H9 (cell line): ENCODE results near the gene ZRANB1. TPM values are rescaled to one million over a fixed set of nuclear protein-coding genes. Genes with fewer than 3 reads are reported as not detected.
"Not testable (repeated sequence)": the region's sequence is repeated elsewhere in the genome, so short reads cannot be mapped to it uniquely, and the experiment has no call there.

Source experiments
- DNase-seq: peaks from one replicate; pipeline ENCODE4 v3.0.0-alpha.2; 2017
- H2AFZ ChIP-seq: one replicate; pipeline ENCODE4 v1.6.1; 2013; ENCODE audit warnings: mild to moderate bottlenecking, low read length, control low read depth, moderate library complexity
- H2AK5ac ChIP-seq: 2 replicates; pipeline ENCODE4 v1.6.1; 2013; ENCODE audit warnings: low read length, control low read depth, mixed read lengths; ENCODE audit not compliant: insufficient read length
- H2BK120ac ChIP-seq: one replicate; pipeline ENCODE4 v1.6.1; 2013; ENCODE audit warnings: low read depth, mild to moderate bottlenecking, low read length, control low read depth, inconsistent platforms; ENCODE audit not compliant: poor library complexity, severe bottlenecking
- H2BK12ac ChIP-seq: 2 replicates; pipeline ENCODE4 v1.6.1; 2013; ENCODE audit warnings: low read length, control low read depth, mixed read lengths, low read depth; ENCODE audit not compliant: insufficient read length
- H2BK15ac ChIP-seq: 2 replicates; pipeline ENCODE4 v1.6.1; 2013; ENCODE audit warnings: low read depth, low read length, control low read depth
- H2BK20ac ChIP-seq: one replicate; pipeline ENCODE4 v1.6.1; 2013; ENCODE audit warnings: low read depth, mild to moderate bottlenecking, low read length, control low read depth, inconsistent platforms; ENCODE audit not compliant: poor library complexity, severe bottlenecking
- H2BK5ac ChIP-seq: 2 replicates; pipeline ENCODE4 v1.6.1; 2013; ENCODE audit warnings: low read length, control low read depth, mixed read lengths; ENCODE audit not compliant: insufficient read length
- H3K14ac ChIP-seq: 2 replicates; pipeline ENCODE4 v1.6.1; 2013; ENCODE audit warnings: low read length, control low read depth; ENCODE audit not compliant: insufficient read depth
- H3K18ac ChIP-seq: 2 replicates; pipeline ENCODE4 v1.6.1; 2013; ENCODE audit warnings: low read depth, mild to moderate bottlenecking, mixed read lengths, low read length, control low read depth; ENCODE audit not compliant: insufficient read length
- H3K23ac ChIP-seq: 2 replicates; pipeline ENCODE4 v1.6.1; 2013; ENCODE audit warnings: low read length, control low read depth, mixed read lengths, low read depth; ENCODE audit not compliant: insufficient read length
- H3K23me2 ChIP-seq: 2 replicates; pipeline ENCODE4 v1.6.1; 2013; ENCODE audit warnings: low read depth, mild to moderate bottlenecking, mixed read lengths, low read length, control low read depth; ENCODE audit not compliant: insufficient read length, poor library complexity, severe bottlenecking
- H3K27ac ChIP-seq: 2 replicates; pipeline ENCODE4 v1.5.1; 2013; ENCODE audit warnings: low read length, control low read depth, mixed read lengths, low read depth; ENCODE audit not compliant: insufficient read length
- H3K27me3 ChIP-seq: 2 replicates; pipeline ENCODE4 v1.6.1; 2013; ENCODE audit warnings: low read length, control low read depth, inconsistent platforms; ENCODE audit not compliant: insufficient read depth
- H3K4ac ChIP-seq: 2 replicates; pipeline ENCODE4 v1.6.1; 2013; ENCODE audit warnings: low read depth, mild to moderate bottlenecking, control low read depth, inconsistent platforms, low read length, moderate library complexity
- H3K4me1 ChIP-seq: 2 replicates; pipeline ENCODE4 v1.6.1; 2013; ENCODE audit warnings: low read length, control low read depth, inconsistent platforms; ENCODE audit not compliant: insufficient read depth
- H3K4me2 ChIP-seq: 2 replicates; pipeline ENCODE4 v1.6.1; 2013; ENCODE audit warnings: low read length, control low read depth, mixed read lengths; ENCODE audit not compliant: insufficient read length, insufficient read depth
- H3K56ac ChIP-seq: 2 replicates; pipeline ENCODE4 v1.6.1; 2013; ENCODE audit warnings: low read depth, mild to moderate bottlenecking, mixed read lengths, low read length, control low read depth; ENCODE audit not compliant: insufficient read length
- H3K79me1 ChIP-seq: 2 replicates; pipeline ENCODE4 v1.6.1; 2013; ENCODE audit warnings: low read depth, mild to moderate bottlenecking, moderate library complexity, low read length, control low read depth, inconsistent platforms; ENCODE audit not compliant: insufficient read depth, poor library complexity, severe bottlenecking
- H3K79me2 ChIP-seq: 2 replicates; pipeline ENCODE4 v1.6.1; 2013; ENCODE audit warnings: low read length, control low read depth, inconsistent platforms; ENCODE audit not compliant: insufficient read depth
- H3K9ac ChIP-seq: 2 replicates; pipeline ENCODE4 v1.6.1; 2013; ENCODE audit warnings: low read length, control low read depth, mixed read lengths; ENCODE audit not compliant: insufficient read length; ENCODE audit errors: extremely low read depth
- H3K9me3 ChIP-seq: one replicate; pipeline ENCODE4 v1.6.1; 2013; ENCODE audit warnings: low read depth, low read length, inconsistent platforms; ENCODE audit not compliant: control insufficient read depth
- H3T11ph ChIP-seq: one replicate; pipeline ENCODE4 v1.6.1; 2013; ENCODE audit warnings: mild to moderate bottlenecking, low read length, control low read depth, inconsistent platforms
- H4K20me1 ChIP-seq: one replicate; pipeline ENCODE4 v1.6.1; 2013; ENCODE audit not compliant: control insufficient read depth, insufficient read length, insufficient read depth
- H4K5ac ChIP-seq: 2 replicates; pipeline ENCODE4 v1.6.1; 2013; ENCODE audit warnings: low read depth, mild to moderate bottlenecking, mixed read lengths, low read length, control low read depth; ENCODE audit not compliant: insufficient read length
- H4K8ac ChIP-seq: replicated peaks from 2 replicates; pipeline ENCODE4 v1.6.1; 2013; ENCODE audit warnings: low read length, control low read depth, mixed read lengths, low read depth; ENCODE audit not compliant: insufficient read length
- H4K91ac ChIP-seq: 2 replicates; pipeline ENCODE4 v1.6.1; 2013; ENCODE audit warnings: low read depth, mild to moderate bottlenecking, moderate library complexity, mixed read lengths, low read length, control low read depth; ENCODE audit not compliant: insufficient read length
- H3K27ac Mint-ChIP-seq, 3 experiments: 2 replicates in 2 of 3; 3 replicates in 1 of 3; pipeline ENCODE4 v1.8.0; 2020 to 2021; ENCODE audit warnings: mixed read lengths in 3 of 3, mild to moderate bottlenecking in 1 of 3, moderate library complexity in 1 of 3
- H3K27me3 Mint-ChIP-seq: 2 replicates; pipeline ENCODE4 v1.8.0; 2021; ENCODE audit warnings: low read depth, mild to moderate bottlenecking, moderate library complexity, mixed read lengths
- H3K36me3 Mint-ChIP-seq, 3 experiments: 2 replicates in 2 of 3; 3 replicates in 1 of 3; pipeline ENCODE4 v1.8.0; 2020 to 2021; ENCODE audit warnings: low read depth in 3 of 3, mixed read lengths in 3 of 3; ENCODE audit not compliant: insufficient read depth in 1 of 3
- H3K4me1 Mint-ChIP-seq, 2 experiments: 2 replicates each; pipeline ENCODE4 v1.8.0; 2020; ENCODE audit warnings: mixed read lengths in 2 of 2
- H3K4me3 Mint-ChIP-seq, 2 experiments: 2 replicates in 1 of 2; 3 replicates in 1 of 2; pipeline ENCODE4 v1.8.0; 2020 to 2021; ENCODE audit warnings: mild to moderate bottlenecking in 2 of 2, mixed read lengths in 2 of 2, moderate library complexity in 1 of 2
- H3K9me3 Mint-ChIP-seq, 2 experiments: 2 replicates in 1 of 2; 3 replicates in 1 of 2; pipeline ENCODE4 v1.8.0; 2020; ENCODE audit warnings: mild to moderate bottlenecking in 2 of 2, mixed read lengths in 2 of 2, moderate library complexity in 1 of 2
- CTCF ChIP-seq: fragments of 200-600 bp; sonication (generic); conservative IDR thresholded peaks from 3 replicates; pipeline ENCODE4 v1.8.0; 2021; ENCODE audit warnings: antibody characterized with exemption, mild to moderate bottlenecking
- WGBS: extraction: QIAGEN DNeasy Blood & Tissue Kit; methylation state at CpG from one replicate; pipeline ENCODE4 v1.1.7; 2013; ENCODE audit warnings: missing lambda C conversion rate, low lambda C conversion rate, mixed read lengths; ENCODE audit not compliant: insufficient read length; ENCODE audit errors: extremely low coverage; 5-methylcytosine and 5-hydroxymethylcytosine counted together
- total RNA-seq: library from RNA; stranded (reverse); gene quantifications from 2 replicates; pipeline ENCODE4 v1.2.1, GENCODE V29; 2021

Gene ZRANB1
- total RNA-seq, 1 experiment from 2014 or later: 17.4 TPM

- no peak overlapping the region for H4K91ac ChIP-seq
- peaks cover 9% of the 10 kb centered on the region; the same call in 1 of the 2 replicates for H3K79me2 ChIP-seq
- Mint-ChIP-seq H3K36me3 (peaks cover 0 to 3% (median 0%) of the 10 kb centered on the region in 3 experiments; a peak in 1 of 7 replicates), H3K27me3 (peaks cover 8% of the 10 kb centered on the region), H3K4me1 (peaks cover 12 to 14% of the 10 kb centered on the region in 2 experiments), H3K9me3 (peaks cover 0 to 4% of the 10 kb centered on the region in 2 experiments; a peak in 1 of 5 replicates), H3K4me3 (no peak overlapping the region), H3K27ac (no peak overlapping the region)
- no peak overlapping the region for H3K27ac ChIP-seq
- DNase-seq: no peak
- H3K18ac ChIP-seq: no peak overlapping the region
- H2BK120ac ChIP-seq: no peak overlapping the region
- no peak for TF ChIP-seq CTCF
- H2BK5ac ChIP-seq: no peak overlapping the region
- WGBS: no CpG with 5 or more reads among the region's 3 CpGs
- no peak overlapping the region for H3K4ac ChIP-seq
- H2BK12ac ChIP-seq: no peak overlapping the region
- H3K9ac ChIP-seq: no peak overlapping the region
- H2AK5ac ChIP-seq: no peak overlapping the region
- H3K27me3 ChIP-seq: no peaks in the 10 kb centered on the region
- H3T11ph ChIP-seq: no peak overlapping the region
- H2BK15ac ChIP-seq: no peak overlapping the region
- H3K23me2 ChIP-seq: peaks cover 8% of the 10 kb centered on the region
- H3K79me1 ChIP-seq: no peaks in the 10 kb centered on the region
- no peak overlapping the region for H3K56ac ChIP-seq
- no peak overlapping the region for H2AFZ ChIP-seq
- no peaks in the 10 kb centered on the region for H3K4me1 ChIP-seq
- no peaks in the 10 kb centered on the region for H4K20me1 ChIP-seq
- H4K5ac ChIP-seq: no peak overlapping the region
- no peaks in the 10 kb centered on the region for H3K9me3 ChIP-seq
- H3K23ac ChIP-seq: no peak overlapping the region
- H3K4me2 ChIP-seq: no peak overlapping the region
- no peak overlapping the region for H2BK20ac ChIP-seq
- H4K8ac ChIP-seq: no peak overlapping the region
- H3K14ac ChIP-seq: no peak overlapping the region
Measured at GRCh38 chr10:124913167-124913566, 28.8 kb upstream of the ZRANB1 start.

GRCh38 chr10:124914398-124914797, 27.5 kb upstream of the ZRANB1 start:
- H4K5ac ChIP-seq, H4K20me1 ChIP-seq, H3K56ac ChIP-seq, H3K23ac ChIP-seq, H4K8ac ChIP-seq, H2BK15ac ChIP-seq, H4K91ac ChIP-seq, H3K27ac ChIP-seq, H3K9me3 ChIP-seq, H3K14ac ChIP-seq, H3T11ph ChIP-seq, H3K18ac ChIP-seq, H3K23me2 ChIP-seq, H3K9ac ChIP-seq, H3K9me3 Mint-ChIP-seq, H3K27me3 ChIP-seq, H3K4me1 ChIP-seq, H2BK120ac ChIP-seq, H2BK20ac ChIP-seq, H3K27me3 Mint-ChIP-seq, H3K4me3 Mint-ChIP-seq, H3K4me2 ChIP-seq, DNase-seq, H2AFZ ChIP-seq, H3K4ac ChIP-seq, H2AK5ac ChIP-seq, H2BK5ac ChIP-seq, H2BK12ac ChIP-seq, H3K36me3 Mint-ChIP-seq, H3K79me1 ChIP-seq: not testable (repeated sequence)
- peaks cover 20% of the 10 kb centered on the region for H3K79me2 ChIP-seq
- Mint-ChIP-seq H3K27ac (peak overlapping the region in 1 of 3 experiments; percentile 76; a peak in 1 of 7 replicates), H3K4me1 (peaks cover 19 to 22% of the 10 kb centered on the region in 2 experiments)
- WGBS: no CpG with 5 or more reads among the region's 16 CpGs
